HG03045 (cell line): Measurements from ENCODE around the gene CDC42BPB.

ENCODE experiments used
- ATAC-seq: cut with Tn5 transposase; IDR thresholded peaks from one replicate; pipeline ENCODE4 v1.9.1; 2021; ENCODE audit warnings: mild to moderate bottlenecking, moderate library complexity; ENCODE audit not compliant: unreplicated experiment

The CDC42BPB gene

GRCh38 chr14:102948698-102949061, 108.7 kb downstream of the CDC42BPB start:
- ATAC-seq: no peak

- no peak for ATAC-seq
Observed at GRCh38 chr14:102947321-102948103, 109.8 kb downstream of the CDC42BPB start.

GRCh38 chr14:102945346-102946130, 111.8 kb downstream of the CDC42BPB start:
- ATAC-seq: no peak

- ATAC-seq: no peak
Observed at GRCh38 chr14:102944448-102945330, 112.7 kb downstream of the CDC42BPB start.

GRCh38 chr14:102943979-102944378, 113.4 kb downstream of the CDC42BPB start:
- ATAC-seq: no peak

GRCh38 chr14:102943454-102943853, 113.9 kb downstream of the CDC42BPB start:
- no peak for ATAC-seq

- ATAC-seq: no peak
Observed at GRCh38 chr14:102942069-102942468, 115.3 kb downstream of the CDC42BPB start.

GRCh38 chr14:102941419-102942011, 115.8 kb downstream of the CDC42BPB start:
- ATAC-seq: no peak

GRCh38 chr14:102940729-102941362, 116.5 kb downstream of the CDC42BPB start:
- ATAC-seq: no peak

- no peak for ATAC-seq
Observed at GRCh38 chr14:102939820-102940561, 117.4 kb downstream of the CDC42BPB start.

- ATAC-seq: no peak
Observed at GRCh38 chr14:102939329-102939728, 118.0 kb downstream of the CDC42BPB start.

GRCh38 chr14:102938191-102938590, 119.2 kb downstream of the CDC42BPB start:
- ATAC-seq: no peak

GRCh38 chr14:102937331-102938175, 119.8 kb downstream of the CDC42BPB start:
- no peak for ATAC-seq

GRCh38 chr14:102935756-102936155, 121.6 kb downstream of the CDC42BPB start:
- no peak for ATAC-seq

- ATAC-seq: no peak
Observed at GRCh38 chr14:102933618-102934231, 123.6 kb downstream of the CDC42BPB start.

GRCh38 chr14:102932484-102933248, 124.7 kb downstream of the CDC42BPB start:
- no peak for ATAC-seq

GRCh38 chr14:102931580-102932285, 125.6 kb downstream of the CDC42BPB start:
- ATAC-seq: no peak
